Ishikawa (cell line): ENCODE results near the gene CHFR.
A peak's percentile ranks its signal among the peaks of the same experiment; 100 is the strongest.

Source experiments
- CEBPB ChIP-seq: IDR thresholded peaks from 2 replicates; pipeline ENCODE4 v1.6.1; 2012
- CREB1 ChIP-seq: IDR thresholded peaks from 2 replicates; pipeline ENCODE4 v1.6.1; 2012; ENCODE audit warnings: low read depth
- EGR1 ChIP-seq: IDR thresholded peaks from 2 replicates; pipeline ENCODE4 v1.6.1; 2012
- EP300 ChIP-seq: IDR thresholded peaks from 2 replicates; pipeline ENCODE4 v1.6.1; 2012; ENCODE audit warnings: borderline replicate concordance
- FOXM1 ChIP-seq: IDR thresholded peaks from 2 replicates; pipeline ENCODE4 v1.6.1; 2012; ENCODE audit warnings: low read depth, borderline replicate concordance
- NFIC ChIP-seq: IDR thresholded peaks from 2 replicates; pipeline ENCODE4 v1.6.1; 2012
- RAD21 ChIP-seq: IDR thresholded peaks from 2 replicates; pipeline ENCODE4 v1.6.1; 2012; ENCODE audit warnings: low read depth
- TAF1 ChIP-seq: IDR thresholded peaks from 2 replicates; pipeline ENCODE4 v1.6.1; 2012; ENCODE audit warnings: low read depth, mild to moderate bottlenecking
- TCF12 ChIP-seq: IDR thresholded peaks from 2 replicates; pipeline ENCODE4 v1.6.1; 2012; ENCODE audit warnings: low read depth
- TEAD4 ChIP-seq: IDR thresholded peaks from 2 replicates; pipeline ENCODE4 v1.6.1; 2012
- YY1 ChIP-seq: IDR thresholded peaks from 2 replicates; pipeline ENCODE4 v1.6.1; 2012; ENCODE audit warnings: low read depth
- ZBTB7A ChIP-seq: IDR thresholded peaks from 2 replicates; pipeline ENCODE4 v1.6.1; 2012; ENCODE audit warnings: low read depth
- TF ChIP-seq, protein P1 (sequence below): IDR thresholded peaks from 2 replicates; pipeline ENCODE4 v1.6.1; 2012; ENCODE audit warnings: low read depth, mild to moderate bottlenecking
- TF ChIP-seq, protein P2 (sequence below): IDR thresholded peaks from 2 replicates; pipeline ENCODE4 v1.6.1; 2012
- TF ChIP-seq, protein P3 (sequence below): IDR thresholded peaks from 2 replicates; pipeline ENCODE4 v1.6.1; 2012

The CHFR gene, protein sequence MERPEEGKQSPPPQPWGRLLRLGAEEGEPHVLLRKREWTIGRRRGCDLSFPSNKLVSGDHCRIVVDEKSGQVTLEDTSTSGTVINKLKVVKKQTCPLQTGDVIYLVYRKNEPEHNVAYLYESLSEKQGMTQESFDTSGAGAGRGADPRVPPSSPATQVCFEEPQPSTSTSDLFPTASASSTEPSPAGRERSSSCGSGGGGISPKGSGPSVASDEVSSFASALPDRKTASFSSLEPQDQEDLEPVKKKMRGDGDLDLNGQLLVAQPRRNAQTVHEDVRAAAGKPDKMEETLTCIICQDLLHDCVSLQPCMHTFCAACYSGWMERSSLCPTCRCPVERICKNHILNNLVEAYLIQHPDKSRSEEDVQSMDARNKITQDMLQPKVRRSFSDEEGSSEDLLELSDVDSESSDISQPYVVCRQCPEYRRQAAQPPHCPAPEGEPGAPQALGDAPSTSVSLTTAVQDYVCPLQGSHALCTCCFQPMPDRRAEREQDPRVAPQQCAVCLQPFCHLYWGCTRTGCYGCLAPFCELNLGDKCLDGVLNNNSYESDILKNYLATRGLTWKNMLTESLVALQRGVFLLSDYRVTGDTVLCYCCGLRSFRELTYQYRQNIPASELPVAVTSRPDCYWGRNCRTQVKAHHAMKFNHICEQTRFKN

DNA sequence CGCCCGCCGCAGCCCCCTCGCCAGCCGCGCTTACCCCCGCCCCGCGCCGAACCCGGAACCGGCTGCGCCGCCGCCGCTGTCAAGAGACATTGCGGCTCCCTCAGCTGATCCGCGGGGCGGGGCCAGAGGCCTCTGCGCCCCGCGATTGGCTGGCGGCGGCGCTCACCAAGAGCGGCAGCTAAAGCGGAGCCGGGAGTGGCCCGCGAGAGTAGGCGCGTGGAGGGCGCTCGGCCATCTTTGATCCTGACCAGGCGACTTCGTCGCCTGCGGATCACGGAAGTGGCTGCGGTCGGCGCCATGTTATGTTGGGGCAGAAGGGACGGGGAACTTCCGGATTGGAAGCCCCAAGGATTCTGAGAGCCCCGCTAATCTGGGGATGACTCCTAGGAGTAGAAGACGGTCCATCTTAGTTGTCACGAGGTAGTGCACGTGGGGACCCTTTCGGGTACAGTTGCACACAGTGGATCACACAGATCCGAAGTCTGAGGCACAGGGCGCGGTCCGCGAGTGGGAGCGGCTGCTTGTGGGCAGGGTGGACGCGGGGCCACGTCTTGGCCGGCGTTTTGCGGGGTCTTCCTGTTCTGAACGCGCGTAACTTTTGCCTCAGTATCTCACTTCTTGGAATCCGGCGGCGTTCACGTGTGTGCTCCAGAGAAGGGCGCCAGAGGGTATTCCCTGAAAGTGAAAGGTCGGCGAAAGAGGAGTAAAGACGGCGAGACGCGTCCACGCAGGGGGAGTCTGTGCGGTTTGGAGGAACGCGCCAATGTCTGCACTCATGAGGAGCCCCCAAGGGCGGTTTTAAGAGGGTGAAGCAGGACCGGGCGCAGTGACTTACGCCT is at the start of gene CHFR:
Gene CHFR (minus strand): TSS at position 93 of the 839 bp plus-strand sequence. CDS start 277 bp downstream, outside the sequence.
- TF ChIP-seq EP300 (no peak), YY1 (peak; percentile 98), EGR1 (peak; percentile 74), CEBPB (no peak), RAD21 (no peak), TAF1 (no peak; the same call in 1 of the 2 replicates), TCF12 (peak; percentile 60; the same call in 1 of the 2 replicates), CREB1 (peak; percentile 61; the same call in 1 of the 2 replicates), NFIC (no peak), FOXM1 (0 out of 2 replicates have a peak, but pooled peaks have one; percentile 19), TEAD4 (no peak), ZBTB7A (no peak; the same call in 1 of the 2 replicates)
- TF ChIP-seq, protein P1, sequence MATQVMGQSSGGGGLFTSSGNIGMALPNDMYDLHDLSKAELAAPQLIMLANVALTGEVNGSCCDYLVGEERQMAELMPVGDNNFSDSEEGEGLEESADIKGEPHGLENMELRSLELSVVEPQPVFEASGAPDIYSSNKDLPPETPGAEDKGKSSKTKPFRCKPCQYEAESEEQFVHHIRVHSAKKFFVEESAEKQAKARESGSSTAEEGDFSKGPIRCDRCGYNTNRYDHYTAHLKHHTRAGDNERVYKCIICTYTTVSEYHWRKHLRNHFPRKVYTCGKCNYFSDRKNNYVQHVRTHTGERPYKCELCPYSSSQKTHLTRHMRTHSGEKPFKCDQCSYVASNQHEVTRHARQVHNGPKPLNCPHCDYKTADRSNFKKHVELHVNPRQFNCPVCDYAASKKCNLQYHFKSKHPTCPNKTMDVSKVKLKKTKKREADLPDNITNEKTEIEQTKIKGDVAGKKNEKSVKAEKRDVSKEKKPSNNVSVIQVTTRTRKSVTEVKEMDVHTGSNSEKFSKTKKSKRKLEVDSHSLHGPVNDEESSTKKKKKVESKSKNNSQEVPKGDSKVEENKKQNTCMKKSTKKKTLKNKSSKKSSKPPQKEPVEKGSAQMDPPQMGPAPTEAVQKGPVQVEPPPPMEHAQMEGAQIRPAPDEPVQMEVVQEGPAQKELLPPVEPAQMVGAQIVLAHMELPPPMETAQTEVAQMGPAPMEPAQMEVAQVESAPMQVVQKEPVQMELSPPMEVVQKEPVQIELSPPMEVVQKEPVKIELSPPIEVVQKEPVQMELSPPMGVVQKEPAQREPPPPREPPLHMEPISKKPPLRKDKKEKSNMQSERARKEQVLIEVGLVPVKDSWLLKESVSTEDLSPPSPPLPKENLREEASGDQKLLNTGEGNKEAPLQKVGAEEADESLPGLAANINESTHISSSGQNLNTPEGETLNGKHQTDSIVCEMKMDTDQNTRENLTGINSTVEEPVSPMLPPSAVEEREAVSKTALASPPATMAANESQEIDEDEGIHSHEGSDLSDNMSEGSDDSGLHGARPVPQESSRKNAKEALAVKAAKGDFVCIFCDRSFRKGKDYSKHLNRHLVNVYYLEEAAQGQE = no peak
- TF ChIP-seq, protein P2, sequence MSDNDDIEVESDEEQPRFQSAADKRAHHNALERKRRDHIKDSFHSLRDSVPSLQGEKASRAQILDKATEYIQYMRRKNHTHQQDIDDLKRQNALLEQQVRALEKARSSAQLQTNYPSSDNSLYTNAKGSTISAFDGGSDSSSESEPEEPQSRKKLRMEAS = peak; percentile 95
- TF ChIP-seq, protein P3, sequence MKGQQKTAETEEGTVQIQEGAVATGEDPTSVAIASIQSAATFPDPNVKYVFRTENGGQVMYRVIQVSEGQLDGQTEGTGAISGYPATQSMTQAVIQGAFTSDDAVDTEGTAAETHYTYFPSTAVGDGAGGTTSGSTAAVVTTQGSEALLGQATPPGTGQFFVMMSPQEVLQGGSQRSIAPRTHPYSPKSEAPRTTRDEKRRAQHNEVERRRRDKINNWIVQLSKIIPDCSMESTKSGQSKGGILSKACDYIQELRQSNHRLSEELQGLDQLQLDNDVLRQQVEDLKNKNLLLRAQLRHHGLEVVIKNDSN = peak; percentile 81

DNA sequence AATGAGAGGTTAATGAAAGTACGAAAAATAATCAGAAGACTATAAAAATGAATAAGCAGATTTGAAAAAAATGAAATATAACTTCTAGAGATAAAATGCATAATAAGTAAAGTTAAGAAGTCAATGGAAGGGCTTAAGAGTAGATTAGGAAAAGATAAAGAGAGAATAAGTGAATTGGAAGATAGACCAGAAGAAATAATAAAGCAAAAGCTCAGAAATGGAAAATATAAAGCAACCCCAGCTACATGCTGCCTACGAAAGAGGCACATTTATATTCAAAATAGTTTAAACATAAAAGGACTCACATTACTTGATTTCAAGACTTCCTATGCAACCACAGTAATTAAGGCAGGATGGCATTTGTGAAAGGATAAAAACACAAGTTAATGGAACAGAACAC is 48.8 kb upstream of the CHFR start:
- TF ChIP-seq NFIC (no peak), RAD21 (no peak), CREB1 (no peak), FOXM1 (no peak), YY1 (no peak), TAF1 (no peak), TCF12 (no peak), CEBPB (no peak), EP300 (no peak), TEAD4 (no peak), ZBTB7A (no peak), EGR1 (no peak)
- TF ChIP-seq, protein P2 = no peak
- TF ChIP-seq, protein P3 = no peak
- TF ChIP-seq, protein P1 = no peak

DNA sequence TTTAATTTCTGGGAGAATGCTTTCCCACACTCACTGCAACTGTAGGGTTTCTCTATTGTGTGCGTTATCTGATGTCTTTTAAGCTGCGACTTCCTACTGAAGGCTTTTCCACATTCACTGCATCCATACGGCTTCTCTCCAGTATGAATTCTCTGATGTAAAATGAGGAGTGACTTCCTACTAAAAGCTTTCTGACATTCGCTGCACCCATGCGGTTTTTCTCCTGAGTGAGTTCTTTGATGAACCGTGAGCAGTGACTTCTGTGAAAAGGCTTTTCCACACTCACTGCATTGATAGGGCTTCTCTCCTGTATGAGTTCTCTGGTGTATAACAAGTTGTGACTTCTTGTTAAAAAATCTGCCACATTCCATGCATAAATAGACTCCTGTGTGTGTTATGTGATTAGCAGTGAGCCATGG is 39.0 kb upstream of the CHFR start:
- TF ChIP-seq, protein P3 = no peak
- TF ChIP-seq TEAD4 (no peak), CEBPB (no peak), ZBTB7A (no peak), EGR1 (no peak), YY1 (no peak), EP300 (no peak), RAD21 (no peak), NFIC (no peak), TAF1 (no peak)
- TF ChIP-seq, protein P2 = no peak
